IMR-90 (cell line): ENCODE data around the gene IMP3.
"Not testable (repeated sequence)": the region's sequence is repeated elsewhere in the genome, so short reads cannot be mapped to it uniquely, and the experiment has no call there.

ENCODE experiments used
- BHLHE40 ChIP-seq: fragments of 150-350 bp; IDR thresholded peaks from 2 replicates; pipeline ENCODE4 v1.6.1; 2016; ENCODE audit warnings: mild to moderate bottlenecking, low read depth, low read length
- CHD1 ChIP-seq: IDR thresholded peaks from 2 replicates; pipeline ENCODE4 v1.6.1; 2012; ENCODE audit warnings: low read depth, low read length, improper control_type of control experiment
- ELK1 ChIP-seq: fragments of 150-350 bp; IDR thresholded peaks from 2 replicates; pipeline ENCODE4 v1.6.1; 2016; ENCODE audit warnings: low read depth, mild to moderate bottlenecking, low read length, moderate library complexity, borderline replicate concordance
- FOS ChIP-seq: fragments of 150-350 bp; IDR thresholded peaks from 2 replicates; pipeline ENCODE4 v1.6.1; 2016; ENCODE audit warnings: low read depth, low read length
- MAFK ChIP-seq: IDR thresholded peaks from 2 replicates; pipeline ENCODE4 v1.6.1; 2012; ENCODE audit warnings: low read depth, low read length, improper control_type of control experiment
- MAZ ChIP-seq: IDR thresholded peaks from 2 replicates; pipeline ENCODE4 v1.6.1; 2012; ENCODE audit warnings: low read depth, mild to moderate bottlenecking, low read length, improper control_type of control experiment, moderate library complexity, borderline replicate concordance
- MXI1 ChIP-seq: IDR thresholded peaks from 2 replicates; pipeline ENCODE4 v1.6.1; 2012; ENCODE audit warnings: low read depth, mild to moderate bottlenecking, low read length, moderate library complexity, borderline replicate concordance
- NFE2L2 ChIP-seq: fragments of 150-350 bp; IDR thresholded peaks from 2 replicates; pipeline ENCODE4 v1.6.1; 2016; ENCODE audit warnings: low read depth, mild to moderate bottlenecking, low read length
- POLR2A ChIP-seq: IDR thresholded peaks from 2 replicates; pipeline ENCODE4 v1.6.1; 2012; ENCODE audit warnings: mild to moderate bottlenecking, low read depth, low read length
- RAD21 ChIP-seq: IDR thresholded peaks from 2 replicates; pipeline ENCODE4 v1.6.1; 2012; ENCODE audit warnings: low read length, improper control_type of control experiment
- TF ChIP-seq, protein P1 (sequence below): conservative IDR thresholded peaks from 2 replicates; pipeline ENCODE4 v1.5.1; 2012; ENCODE audit warnings: mild to moderate bottlenecking, low read depth, low read length, improper control_type of control experiment
- TF ChIP-seq, protein P2 (sequence below): fragments of 150-350 bp; IDR thresholded peaks from 2 replicates; pipeline ENCODE4 v1.6.1; 2017; ENCODE audit warnings: mild to moderate bottlenecking, antibody characterized with exemption, low read length, low read depth

- TF ChIP-seq RAD21, CHD1, NFE2L2, MAFK, MXI1, MAZ, BHLHE40, ELK1, POLR2A, FOS: not testable (repeated sequence)
- TF ChIP-seq, protein P1, sequence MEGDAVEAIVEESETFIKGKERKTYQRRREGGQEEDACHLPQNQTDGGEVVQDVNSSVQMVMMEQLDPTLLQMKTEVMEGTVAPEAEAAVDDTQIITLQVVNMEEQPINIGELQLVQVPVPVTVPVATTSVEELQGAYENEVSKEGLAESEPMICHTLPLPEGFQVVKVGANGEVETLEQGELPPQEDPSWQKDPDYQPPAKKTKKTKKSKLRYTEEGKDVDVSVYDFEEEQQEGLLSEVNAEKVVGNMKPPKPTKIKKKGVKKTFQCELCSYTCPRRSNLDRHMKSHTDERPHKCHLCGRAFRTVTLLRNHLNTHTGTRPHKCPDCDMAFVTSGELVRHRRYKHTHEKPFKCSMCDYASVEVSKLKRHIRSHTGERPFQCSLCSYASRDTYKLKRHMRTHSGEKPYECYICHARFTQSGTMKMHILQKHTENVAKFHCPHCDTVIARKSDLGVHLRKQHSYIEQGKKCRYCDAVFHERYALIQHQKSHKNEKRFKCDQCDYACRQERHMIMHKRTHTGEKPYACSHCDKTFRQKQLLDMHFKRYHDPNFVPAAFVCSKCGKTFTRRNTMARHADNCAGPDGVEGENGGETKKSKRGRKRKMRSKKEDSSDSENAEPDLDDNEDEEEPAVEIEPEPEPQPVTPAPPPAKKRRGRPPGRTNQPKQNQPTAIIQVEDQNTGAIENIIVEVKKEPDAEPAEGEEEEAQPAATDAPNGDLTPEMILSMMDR = not testable (repeated sequence)
- TF ChIP-seq, protein P2, sequence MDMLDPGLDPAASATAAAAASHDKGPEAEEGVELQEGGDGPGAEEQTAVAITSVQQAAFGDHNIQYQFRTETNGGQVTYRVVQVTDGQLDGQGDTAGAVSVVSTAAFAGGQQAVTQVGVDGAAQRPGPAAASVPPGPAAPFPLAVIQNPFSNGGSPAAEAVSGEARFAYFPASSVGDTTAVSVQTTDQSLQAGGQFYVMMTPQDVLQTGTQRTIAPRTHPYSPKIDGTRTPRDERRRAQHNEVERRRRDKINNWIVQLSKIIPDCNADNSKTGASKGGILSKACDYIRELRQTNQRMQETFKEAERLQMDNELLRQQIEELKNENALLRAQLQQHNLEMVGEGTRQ = not testable (repeated sequence)
Measured at GRCh38 chr15:75689429-75689828, 49.4 kb upstream of the IMP3 start.
